ENCODE results near the gene ARHGAP20. TPM values are rescaled to one million over a fixed set of nuclear protein-coding genes. Genes with fewer than 3 reads are reported as not detected.

The ARHGAP20 gene
- total RNA-seq, 1 experiment from 2014 or later, result not detected

DNA sequence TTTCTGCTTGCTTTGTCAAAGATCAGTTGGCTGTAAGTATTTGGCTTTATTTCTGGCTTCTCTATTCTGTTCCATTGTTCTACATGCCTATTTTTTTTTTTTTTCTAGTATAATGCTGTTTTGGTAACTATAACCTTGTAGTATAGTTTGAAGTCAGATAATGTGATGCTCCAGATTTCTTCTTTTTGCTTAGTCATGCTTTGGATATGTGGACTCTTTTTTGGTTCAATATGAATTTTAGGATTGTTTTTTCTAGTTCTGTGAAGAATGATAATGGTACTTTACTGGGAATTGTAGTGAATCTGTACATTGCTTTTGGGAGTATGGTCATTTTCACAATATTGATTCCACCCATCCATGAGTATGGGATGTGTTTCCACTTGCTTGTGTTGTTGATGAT, 37.9 kb upstream of the ARHGAP20 start:
- H2AFZ ChIP-seq (ENCODE audit: low read length), result no peak overlapping the region
- H3K9me2 ChIP-seq (replicated peaks; ENCODE audit: low read length), result no peaks in the 10 kb centered on the region
- peaks cover 8% of the 10 kb centered on the region; the same call in 1 of the 2 replicates for H3K27me3 ChIP-seq (ENCODE audit: low read length)
- ChIA-PET CTCF (no interaction called here), POLR2A (ENCODE audit: unreplicated experiment) (no interaction called here)
- DNase-seq (no peak), ATAC-seq (no peak)
- no peaks in the 10 kb centered on the region for H3K79me2 ChIP-seq (ENCODE audit: low read length)
- H3K4me2 ChIP-seq (ENCODE audit: low read length), result no peak overlapping the region
- no peak overlapping the region for H3K27ac ChIP-seq (ENCODE audit: low read length)
- H3K4me3 ChIP-seq (ENCODE audit: low read length), result no peak overlapping the region
- no peaks in the 10 kb centered on the region for H4K20me1 ChIP-seq (ENCODE audit: low read length)
- no peaks in the 10 kb centered on the region for H3K9me3 ChIP-seq (ENCODE audit: low read length)
- intact Hi-C loops (cut with micrococcal nuclease), result no loop called here
- TF ChIP-seq, protein P1, sequence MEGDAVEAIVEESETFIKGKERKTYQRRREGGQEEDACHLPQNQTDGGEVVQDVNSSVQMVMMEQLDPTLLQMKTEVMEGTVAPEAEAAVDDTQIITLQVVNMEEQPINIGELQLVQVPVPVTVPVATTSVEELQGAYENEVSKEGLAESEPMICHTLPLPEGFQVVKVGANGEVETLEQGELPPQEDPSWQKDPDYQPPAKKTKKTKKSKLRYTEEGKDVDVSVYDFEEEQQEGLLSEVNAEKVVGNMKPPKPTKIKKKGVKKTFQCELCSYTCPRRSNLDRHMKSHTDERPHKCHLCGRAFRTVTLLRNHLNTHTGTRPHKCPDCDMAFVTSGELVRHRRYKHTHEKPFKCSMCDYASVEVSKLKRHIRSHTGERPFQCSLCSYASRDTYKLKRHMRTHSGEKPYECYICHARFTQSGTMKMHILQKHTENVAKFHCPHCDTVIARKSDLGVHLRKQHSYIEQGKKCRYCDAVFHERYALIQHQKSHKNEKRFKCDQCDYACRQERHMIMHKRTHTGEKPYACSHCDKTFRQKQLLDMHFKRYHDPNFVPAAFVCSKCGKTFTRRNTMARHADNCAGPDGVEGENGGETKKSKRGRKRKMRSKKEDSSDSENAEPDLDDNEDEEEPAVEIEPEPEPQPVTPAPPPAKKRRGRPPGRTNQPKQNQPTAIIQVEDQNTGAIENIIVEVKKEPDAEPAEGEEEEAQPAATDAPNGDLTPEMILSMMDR (conservative IDR thresholded peaks at IDR 0.05; ENCODE audit: low read depth, low read length), result no peak
- TF ChIP-seq EZH2 (IDR thresholded peaks at IDR 0.05; ENCODE audit: low read length, unreplicated experiment), result no peak
- TF ChIP-seq EZH2phosphoT487 (IDR thresholded peaks at IDR 0.05; ENCODE audit: borderline replicate concordance, low read length), result no peak
- no TSS peak for BruUV-seq (replicated peaks)
- no peak overlapping the region for H3K9ac ChIP-seq (ENCODE audit: low read length)
- no peaks in the 10 kb centered on the region for H3K4me1 ChIP-seq (ENCODE audit: insufficient read depth, low read length)
- H3F3A ChIP-seq (ENCODE audit: low read length, unreplicated experiment), result no peaks in the 10 kb centered on the region
- H3K36me3 ChIP-seq (ENCODE audit: low read depth, low read length), result no peaks in the 10 kb centered on the region

DNA sequence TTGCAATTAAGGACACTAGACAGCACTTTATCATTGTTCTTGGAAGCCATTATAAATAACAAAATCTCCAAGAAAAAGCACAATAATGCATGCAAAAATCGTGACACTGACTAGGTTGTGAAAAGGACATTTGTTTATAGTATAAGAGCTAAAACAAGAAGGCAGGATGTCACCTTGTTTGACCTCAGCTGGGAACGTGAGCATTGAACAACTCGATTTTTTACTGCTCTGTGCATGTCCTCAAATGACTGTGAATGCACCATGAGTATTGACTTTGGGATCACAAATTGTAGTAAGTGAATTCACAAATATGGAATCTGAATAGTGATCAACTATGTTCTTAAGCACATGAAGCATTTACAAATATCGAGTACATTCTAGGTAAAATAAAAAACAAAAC, 35.3 kb upstream of the ARHGAP20 start:
- BruUV-seq (replicated peaks), result no TSS peak
- H3K4me1 ChIP-seq (ENCODE audit: insufficient read depth, low read length), result no peaks in the 10 kb centered on the region
- H3K27me3 ChIP-seq (ENCODE audit: low read length), result peaks cover 12% of the 10 kb centered on the region; the same call in 1 of the 2 replicates
- DNase-seq (no peak), ATAC-seq (no peak)
- intact Hi-C loops (cut with micrococcal nuclease), result no loop called here
- ChIA-PET CTCF (no interaction called here), POLR2A (ENCODE audit: unreplicated experiment) (no interaction called here)
- no peak for TF ChIP-seq EZH2phosphoT487 (IDR thresholded peaks at IDR 0.05; ENCODE audit: borderline replicate concordance, low read length)
- no peak for TF ChIP-seq EZH2 (IDR thresholded peaks at IDR 0.05; ENCODE audit: low read length, unreplicated experiment)
- TF ChIP-seq, protein P1 (conservative IDR thresholded peaks at IDR 0.05; ENCODE audit: low read depth, low read length), result no peak
- H2AFZ ChIP-seq (ENCODE audit: low read length), result no peak overlapping the region
- no peaks in the 10 kb centered on the region for H4K20me1 ChIP-seq (ENCODE audit: low read length)
- H3K9ac ChIP-seq (ENCODE audit: low read length), result no peak overlapping the region
- H3K9me3 ChIP-seq (ENCODE audit: low read length), result no peaks in the 10 kb centered on the region
- H3K4me3 ChIP-seq (ENCODE audit: low read length), result no peak overlapping the region
- H3F3A ChIP-seq (ENCODE audit: low read length, unreplicated experiment), result no peaks in the 10 kb centered on the region
- no peaks in the 10 kb centered on the region for H3K9me2 ChIP-seq (replicated peaks; ENCODE audit: low read length)
- no peak overlapping the region for H3K27ac ChIP-seq (ENCODE audit: low read length)
- H3K36me3 ChIP-seq (ENCODE audit: low read depth, low read length), result no peaks in the 10 kb centered on the region
- no peaks in the 10 kb centered on the region for H3K79me2 ChIP-seq (ENCODE audit: low read length)
- no peak overlapping the region for H3K4me2 ChIP-seq (ENCODE audit: low read length)

DNA sequence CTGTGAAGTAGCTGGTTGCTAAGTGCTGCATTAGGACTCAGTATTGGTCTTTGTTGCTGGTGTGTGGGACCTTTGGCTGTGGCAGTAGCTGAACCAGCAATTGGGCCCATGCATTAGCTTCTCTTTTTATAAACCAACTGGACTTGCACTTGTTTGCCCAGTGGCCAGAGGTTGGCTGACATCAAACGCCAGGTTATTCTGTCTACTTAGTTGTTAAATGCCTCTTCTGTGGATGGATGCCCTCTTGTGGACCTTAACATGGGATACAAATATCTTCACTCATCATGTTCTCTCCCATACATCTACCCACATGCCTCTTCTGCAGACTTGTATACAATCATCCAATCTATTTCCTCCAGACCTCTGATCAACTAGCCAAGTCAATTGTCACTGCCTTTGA, 26.4 kb upstream of the ARHGAP20 start:
- ATAC-seq (no peak), DNase-seq (no peak)
- H3K36me3 ChIP-seq (ENCODE audit: low read depth, low read length), result no peaks in the 10 kb centered on the region

More for the DNA sequence above, 26.4 kb upstream of the ARHGAP20 start:
- ChIA-PET CTCF (no interaction called here), POLR2A (ENCODE audit: unreplicated experiment) (no interaction called here)
- H3K9me2 ChIP-seq (replicated peaks; ENCODE audit: low read length), result no peaks in the 10 kb centered on the region
- H3K4me3 ChIP-seq (ENCODE audit: low read length), result no peak overlapping the region
- H3K79me2 ChIP-seq (ENCODE audit: low read length), result no peaks in the 10 kb centered on the region
- peaks cover 32% of the 10 kb centered on the region for H3K27me3 ChIP-seq (ENCODE audit: low read length)
- H4K20me1 ChIP-seq (ENCODE audit: low read length), result no peaks in the 10 kb centered on the region
- intact Hi-C loops (cut with micrococcal nuclease), result no loop called here
- BruUV-seq (replicated peaks), result no TSS peak
- H3K9ac ChIP-seq (ENCODE audit: low read length), result no peak overlapping the region
- no peak for TF ChIP-seq EZH2 (IDR thresholded peaks at IDR 0.05; ENCODE audit: low read length, unreplicated experiment)
- TF ChIP-seq, protein P1 (conservative IDR thresholded peaks at IDR 0.05; ENCODE audit: low read depth, low read length), result peak; percentile 12; the same call in 1 of the 2 replicates
- no peak overlapping the region for H3K27ac ChIP-seq (ENCODE audit: low read length)
- no peak overlapping the region for H2AFZ ChIP-seq (ENCODE audit: low read length)
- no peak overlapping the region for H3K4me2 ChIP-seq (ENCODE audit: low read length)
- H3K4me1 ChIP-seq (ENCODE audit: insufficient read depth, low read length), result no peaks in the 10 kb centered on the region
- no peaks in the 10 kb centered on the region for H3K9me3 ChIP-seq (ENCODE audit: low read length)
- H3F3A ChIP-seq (ENCODE audit: low read length, unreplicated experiment), result no peaks in the 10 kb centered on the region

All from PC-3 (cell line).